LHCN-M2 (cell line): Measurements from ENCODE around the gene ANKDD1B. TPM values are rescaled to one million over a fixed set of nuclear protein-coding genes. Genes with fewer than 3 reads are reported as not detected.
"Not testable (repeated sequence)": the region's sequence is repeated elsewhere in the genome, so short reads cannot be mapped to it uniquely, and the experiment has no call there.

ENCODE experiments used
- DNase-seq: peaks from one replicate; pipeline ENCODE4 v3.0.0-alpha.2; 2012; ENCODE audit warnings: low read depth
- polyA plus RNA-seq: library from polyadenylated mRNA; unstranded; fragments of >200 nt; gene quantifications from one replicate; pipeline ENCODE4 v1.2.1, GENCODE V29; 2012; ENCODE audit warnings: missing spikeins
- total RNA-seq: library from RNA; depleted of rRNA; stranded (reverse); fragments of >200 nt; gene quantifications from 2 replicates; pipeline ENCODE4 v1.2.3, GENCODE V29; 2014; rRNA removed

The ANKDD1B gene
- total RNA-seq, result 0.06 and 0.17 TPM in 2 replicates
- 0.05 TPM for polyA plus RNA-seq

DNA sequence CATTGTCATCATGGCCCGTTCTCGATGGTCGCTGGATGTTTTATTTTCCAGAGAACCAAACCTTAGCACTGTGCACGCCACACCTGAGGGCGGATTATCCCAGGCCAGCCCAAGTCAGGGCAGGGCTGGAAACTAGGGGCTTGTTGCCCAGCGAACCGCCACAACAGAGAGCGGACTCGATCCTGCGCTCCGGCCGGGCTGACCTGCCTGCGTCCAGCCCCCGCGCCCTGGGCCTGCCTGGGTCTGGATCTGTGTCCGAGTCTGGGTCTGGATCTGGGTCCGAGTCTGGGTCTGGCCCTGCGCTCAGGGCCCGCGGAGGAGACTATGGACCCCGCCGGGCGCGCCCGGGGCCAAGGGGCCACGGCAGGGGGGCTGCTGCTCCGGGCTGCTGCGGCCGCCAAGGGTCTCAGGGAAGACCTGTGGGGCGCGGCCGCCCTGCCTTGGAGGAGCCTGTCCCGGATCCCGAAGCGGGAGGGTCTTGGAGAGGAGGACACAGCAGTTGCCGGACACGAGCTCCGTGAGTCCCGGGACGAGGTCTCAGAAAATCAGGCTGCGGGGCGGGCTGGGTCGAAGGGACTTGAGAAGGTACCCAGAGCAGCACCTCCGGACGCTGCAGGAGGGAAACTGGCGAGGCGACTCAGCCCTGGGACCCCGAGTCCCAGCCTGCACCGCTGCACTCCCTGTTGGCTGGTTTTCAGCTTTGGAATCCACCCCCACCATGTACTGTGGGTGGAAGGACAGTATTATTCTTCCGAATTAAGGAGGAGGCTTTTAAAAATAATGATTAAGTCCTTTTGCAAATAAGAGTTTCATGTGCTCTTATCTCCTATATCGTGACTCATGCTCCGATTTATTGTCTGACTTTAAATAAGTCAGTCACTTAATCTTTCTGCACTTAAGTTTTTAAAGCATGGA lies at the start of gene ANKDD1B:
Gene ANKDD1B, plus strand, starts transcription at position 143 of the 915 bp plus-strand sequence. Its CDS starts 182 bp downstream, at position 325.
- DNase-seq, result peak; percentile 24

DNA sequence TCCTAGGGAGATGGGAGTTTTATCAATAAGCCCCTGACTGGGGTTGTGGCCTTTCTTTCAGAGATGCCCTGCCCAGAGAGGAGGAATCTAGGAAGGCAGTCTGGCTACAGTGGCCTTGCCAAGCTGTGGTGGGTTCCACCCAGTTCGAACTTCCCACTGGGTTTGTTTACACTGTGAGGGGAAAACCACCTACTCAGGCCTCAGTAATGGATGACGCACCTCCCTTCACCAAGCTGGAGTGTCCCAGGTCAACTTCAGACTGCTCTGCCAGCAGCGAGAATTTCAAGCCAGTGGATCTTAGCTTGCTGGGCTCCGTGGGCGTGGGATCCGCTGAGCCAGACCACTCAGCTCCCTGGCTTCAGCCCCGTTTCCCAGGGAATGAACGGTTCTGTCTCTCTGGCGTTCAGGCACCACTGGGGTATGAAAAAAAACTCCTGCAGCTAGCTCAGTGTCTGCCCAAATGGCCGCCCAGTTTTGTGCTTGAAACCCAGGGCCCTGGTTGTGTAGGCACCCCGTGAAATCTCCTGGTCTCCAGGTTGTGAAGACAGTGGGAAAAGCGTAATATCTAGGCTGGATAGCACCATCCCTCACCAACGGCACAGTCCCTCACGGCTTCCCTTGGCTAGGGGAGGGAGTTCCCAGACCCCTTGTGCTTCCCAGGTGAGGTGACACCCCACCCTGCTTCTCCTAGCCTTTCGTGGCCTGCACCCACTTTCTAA lies 45.1 kb upstream of the ANKDD1B start:
- not testable (repeated sequence) for DNase-seq

DNA sequence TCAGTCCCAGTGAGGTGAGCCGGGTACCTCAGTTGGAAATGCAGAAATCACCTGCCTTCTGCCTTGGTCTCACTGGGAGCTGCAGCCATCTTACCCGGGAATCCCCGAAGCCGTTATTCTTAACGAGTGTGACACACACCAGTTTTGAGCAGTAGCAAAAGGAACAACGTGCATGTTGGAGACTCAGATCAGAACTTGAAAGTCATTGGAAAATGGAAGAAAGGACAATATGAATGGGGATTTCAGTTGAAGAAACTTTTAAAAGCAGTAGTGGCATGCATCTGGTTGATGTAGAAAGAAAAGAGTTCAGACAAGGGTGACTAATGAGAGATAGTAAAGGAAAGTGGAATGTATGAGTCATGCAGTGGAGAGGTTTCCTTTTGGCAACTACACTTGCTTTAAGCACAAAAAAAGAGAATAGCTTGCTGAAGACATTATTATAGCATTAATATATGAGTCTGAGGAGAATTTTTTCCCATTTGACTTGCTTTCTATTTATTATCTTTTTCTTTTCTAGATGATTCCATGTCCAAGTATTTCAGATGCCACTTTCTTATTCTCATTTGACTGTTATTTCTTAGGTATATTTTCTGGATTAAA lies 44.4 kb upstream of the ANKDD1B start:
- DNase-seq, result peak; percentile 88

DNA sequence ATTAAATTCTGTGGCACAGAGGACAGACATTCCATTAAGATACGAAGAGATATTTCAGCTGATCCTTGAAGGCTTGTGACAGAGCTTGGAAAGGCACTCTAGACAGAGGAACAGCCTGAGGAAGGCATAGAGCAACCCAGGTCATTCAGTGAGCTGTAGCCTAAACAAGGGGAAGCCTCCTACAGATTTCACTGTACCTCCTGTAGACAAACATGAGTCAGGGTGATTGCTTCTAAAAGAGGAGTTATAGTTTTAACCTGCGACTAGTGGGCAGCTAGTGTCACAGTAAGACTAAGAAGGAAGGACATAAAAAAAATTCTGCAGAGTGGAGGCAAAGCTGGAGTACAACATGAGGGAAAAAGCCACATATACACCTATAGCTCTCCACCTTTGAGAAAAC lies 43.5 kb upstream of the ANKDD1B start:
- peak; percentile 33 for DNase-seq

DNA sequence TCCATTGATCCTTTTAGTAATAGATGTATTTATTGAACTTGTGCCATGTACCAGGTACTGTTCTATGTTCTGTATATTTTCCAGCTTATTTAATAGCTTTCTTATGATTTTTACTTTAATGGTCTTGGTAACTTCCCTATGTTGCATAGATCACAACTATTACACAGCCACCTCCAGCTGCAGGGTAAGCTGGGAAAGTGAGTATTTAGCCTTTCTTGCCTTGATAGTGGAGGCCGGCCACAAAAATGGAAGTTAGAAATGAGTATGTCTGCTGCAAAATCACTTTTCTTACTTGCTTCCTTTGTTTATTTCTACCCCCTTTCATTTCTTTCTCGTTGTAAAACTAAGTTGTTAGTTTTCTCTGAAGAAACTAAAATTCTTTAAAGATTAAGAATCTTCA lies 43.1 kb upstream of the ANKDD1B start:
- DNase-seq, result no peak

DNA sequence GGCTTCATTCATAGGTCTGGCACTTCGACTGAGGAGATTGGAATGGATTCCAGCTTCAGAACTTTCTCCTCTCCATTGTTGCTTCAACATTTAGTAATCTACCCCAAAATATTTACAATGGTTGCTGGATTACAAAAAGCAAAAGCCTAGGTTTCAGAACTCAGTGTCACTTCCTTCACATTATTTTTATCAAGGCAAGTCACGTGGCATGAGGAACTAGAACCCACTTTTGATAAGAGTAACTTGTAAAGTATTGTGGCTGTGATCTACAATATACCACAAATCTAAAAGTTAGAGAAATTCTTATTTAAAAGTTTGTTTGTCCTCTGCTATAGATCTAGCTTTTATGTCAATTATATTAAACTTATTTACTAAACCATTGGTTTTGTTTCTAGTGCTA lies 39.7 kb upstream of the ANKDD1B start:
- DNase-seq, result no peak

DNA sequence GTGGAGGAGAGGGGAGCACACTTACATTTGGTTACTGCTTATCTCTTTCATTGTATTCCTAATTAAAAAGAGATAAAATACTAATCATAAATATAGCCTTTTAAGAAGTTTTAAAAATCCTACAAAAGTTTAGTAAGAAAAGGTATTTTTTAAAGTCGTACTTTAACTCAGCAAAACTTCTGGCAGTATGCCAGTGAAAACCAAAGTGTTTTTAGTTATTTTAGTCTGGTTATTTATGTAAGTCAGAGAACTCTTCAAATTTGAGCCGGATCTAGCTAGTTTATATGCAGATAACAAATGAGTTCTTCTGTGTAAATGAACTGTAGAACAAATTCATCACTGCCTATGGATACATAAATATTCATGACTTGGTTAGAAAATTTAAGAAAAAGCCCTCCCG lies 36.5 kb upstream of the ANKDD1B start:
- no peak for DNase-seq

DNA sequence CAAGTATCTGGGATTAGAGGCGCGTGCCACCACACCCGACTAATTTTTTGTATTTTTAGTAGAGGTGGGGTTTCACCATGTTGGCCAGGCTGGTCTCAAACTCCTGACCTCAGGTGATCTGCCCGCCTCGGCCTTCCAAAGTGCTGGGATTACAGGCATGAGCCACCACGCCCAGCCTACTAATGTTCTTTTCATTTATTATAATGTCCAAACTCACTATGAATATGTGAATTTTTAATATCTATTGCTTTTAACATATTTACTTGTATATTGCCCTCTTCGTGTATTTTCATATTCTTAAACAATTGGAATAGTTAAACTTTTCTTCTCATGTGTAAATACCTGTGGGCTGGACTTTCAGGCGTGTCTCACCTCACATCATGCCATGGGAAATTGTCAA lies 33.0 kb upstream of the ANKDD1B start:
- not testable (repeated sequence) for DNase-seq

DNA sequence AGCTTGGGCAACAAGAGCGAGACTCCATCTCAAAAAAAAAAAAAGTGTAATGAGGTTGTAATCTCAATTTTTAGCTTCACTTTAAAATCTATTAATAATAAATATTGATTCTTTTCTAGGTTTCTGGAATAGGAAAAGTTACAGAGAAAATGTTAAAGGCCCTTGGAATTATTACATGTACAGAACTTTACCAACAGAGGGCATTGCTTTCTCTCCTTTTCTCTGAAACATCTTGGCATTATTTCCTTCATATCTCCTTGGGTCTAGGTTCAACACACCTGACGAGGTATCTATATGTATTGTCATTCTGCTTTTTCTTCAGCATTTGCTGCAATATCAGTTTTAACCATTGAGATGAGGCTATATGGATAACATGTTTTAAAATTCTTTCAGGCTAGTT lies 26.6 kb upstream of the ANKDD1B start:
- no peak for DNase-seq

DNA sequence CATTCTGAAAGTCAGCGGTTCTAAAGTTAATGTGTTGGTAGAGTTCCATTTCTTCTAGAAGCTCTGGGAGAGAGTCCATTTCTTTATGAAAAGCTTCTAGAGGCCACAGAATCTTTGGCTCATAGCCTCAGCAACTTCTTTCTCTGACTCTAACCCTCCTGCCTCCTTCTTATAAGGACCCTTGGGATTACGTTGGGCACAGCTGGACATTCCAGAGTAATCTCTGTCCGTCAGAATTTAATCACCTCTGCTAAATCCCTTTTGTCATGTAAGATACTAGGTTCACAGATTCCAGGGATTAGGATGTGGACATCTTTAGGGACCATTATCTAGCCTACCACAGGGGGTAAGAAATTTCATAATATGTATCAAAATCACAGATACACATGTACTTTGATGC lies 22.6 kb upstream of the ANKDD1B start:
- DNase-seq, result peak; percentile 53

DNA sequence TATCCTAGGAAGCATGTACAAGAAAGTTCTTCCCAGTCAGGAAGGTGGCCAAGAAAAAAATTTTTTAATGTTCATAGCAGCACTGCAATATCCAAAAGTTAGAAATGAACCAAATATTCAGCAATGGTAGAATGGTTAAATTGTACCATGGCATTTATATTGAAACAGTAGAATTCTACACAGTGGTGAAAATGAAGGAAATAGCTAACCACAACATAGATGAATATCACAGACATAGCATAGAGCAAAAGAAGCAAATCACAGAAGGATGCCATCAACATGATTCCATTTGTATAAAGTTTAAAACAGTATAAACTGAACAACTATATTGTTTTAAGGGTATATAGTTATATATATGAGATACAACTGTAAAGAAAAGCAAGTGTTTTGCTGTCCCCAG lies 10.7 kb upstream of the ANKDD1B start:
- no peak for DNase-seq

DNA sequence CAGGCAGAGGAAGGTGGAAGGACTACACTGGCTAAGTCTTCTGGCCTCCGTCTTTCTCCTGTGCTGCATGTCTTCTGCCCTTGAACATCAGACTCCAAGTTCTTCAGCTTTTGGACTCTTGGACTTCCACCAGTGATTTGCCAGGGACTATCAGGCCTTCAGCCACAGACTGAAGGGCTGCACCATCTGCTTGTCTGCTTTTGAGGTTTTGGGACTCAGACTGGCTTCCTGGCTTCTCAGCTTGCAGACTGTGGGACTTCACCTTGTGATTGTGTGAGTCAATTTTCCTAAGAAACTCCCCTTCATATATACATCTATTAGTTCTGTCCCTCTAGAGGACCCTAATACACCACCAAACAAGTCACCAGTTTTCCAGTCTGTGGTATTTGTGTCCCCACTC lies 9.7 kb upstream of the ANKDD1B start:
- DNase-seq, result no peak

DNA sequence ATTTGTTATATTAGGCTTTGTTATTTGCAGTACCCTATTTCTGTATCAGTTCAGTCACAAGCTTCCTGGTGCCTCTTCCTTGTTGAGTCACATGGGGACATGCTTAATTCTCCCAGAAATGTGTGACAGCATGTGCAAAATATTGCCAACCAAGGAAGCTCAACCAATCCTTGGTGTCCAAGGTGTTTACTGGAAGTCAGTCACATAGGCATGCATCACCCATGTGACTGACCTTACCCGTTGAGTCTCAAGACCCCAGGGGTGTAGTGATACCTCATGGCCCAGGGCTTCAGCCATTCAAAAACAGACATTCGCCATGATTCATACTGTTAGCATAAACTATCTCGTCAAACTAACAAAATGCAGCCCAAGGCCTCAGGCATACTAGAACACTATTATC lies 9.3 kb upstream of the ANKDD1B start:
- DNase-seq, result no peak

DNA sequence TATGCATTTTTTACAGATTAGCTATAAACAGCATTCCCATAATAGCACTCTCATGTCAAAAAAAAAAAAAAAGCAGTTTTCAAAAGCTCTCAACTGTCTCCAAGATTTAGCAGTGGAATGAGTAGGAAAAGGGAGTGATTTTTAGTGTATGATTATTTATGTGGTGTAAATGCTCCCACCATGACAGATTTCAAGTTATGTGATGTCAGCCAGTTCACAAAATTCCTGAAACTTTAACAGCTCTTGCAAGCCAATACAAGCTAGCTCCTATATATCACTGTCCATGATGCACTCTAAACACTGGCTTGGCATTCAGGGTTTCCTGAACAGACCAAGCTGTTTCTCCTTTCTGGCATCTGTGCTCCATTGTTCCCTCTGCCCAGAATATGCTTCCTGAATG lies 7.9 kb upstream of the ANKDD1B start:
- DNase-seq, result no peak

DNA sequence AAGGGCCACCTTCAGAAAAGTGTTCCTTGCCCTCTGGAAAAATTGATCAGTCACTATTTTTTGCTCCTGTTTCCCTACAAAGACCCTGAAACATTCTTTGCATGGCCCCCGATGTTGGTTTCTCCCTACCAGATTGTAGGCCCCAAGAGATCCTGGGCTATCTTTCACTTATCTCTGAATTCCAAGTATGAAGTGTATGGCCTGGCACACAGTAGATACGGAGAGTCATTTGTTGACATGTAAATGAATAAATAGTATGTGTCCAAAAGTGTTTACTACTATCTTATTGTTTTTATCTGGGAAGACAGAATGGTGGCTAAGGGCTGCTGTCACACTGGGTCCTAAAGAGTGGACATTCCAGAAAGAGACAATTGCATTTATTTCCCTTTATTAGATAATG lies 7.4 kb upstream of the ANKDD1B start:
- DNase-seq, result no peak

DNA sequence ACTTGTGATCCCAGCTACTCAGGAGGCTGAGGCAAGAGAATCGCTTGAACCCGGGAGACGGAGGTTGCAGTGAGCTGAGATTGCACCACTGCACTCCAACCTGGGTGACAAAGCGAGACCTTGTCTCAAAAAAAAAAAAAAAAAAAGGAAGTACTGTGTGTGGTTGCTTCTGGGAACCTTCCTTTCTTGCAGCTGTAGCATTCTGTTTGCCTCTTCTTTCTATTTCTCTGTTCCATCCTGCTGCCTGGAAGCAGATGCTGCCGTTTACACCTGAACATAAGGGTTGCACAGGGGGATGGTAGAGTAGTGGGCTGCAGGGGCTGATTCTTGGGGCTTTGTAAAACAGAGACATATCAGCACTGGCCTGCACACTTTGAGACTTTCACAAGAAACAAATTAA lies 3.9 kb upstream of the ANKDD1B start:
- DNase-seq, result not testable (repeated sequence)

DNA sequence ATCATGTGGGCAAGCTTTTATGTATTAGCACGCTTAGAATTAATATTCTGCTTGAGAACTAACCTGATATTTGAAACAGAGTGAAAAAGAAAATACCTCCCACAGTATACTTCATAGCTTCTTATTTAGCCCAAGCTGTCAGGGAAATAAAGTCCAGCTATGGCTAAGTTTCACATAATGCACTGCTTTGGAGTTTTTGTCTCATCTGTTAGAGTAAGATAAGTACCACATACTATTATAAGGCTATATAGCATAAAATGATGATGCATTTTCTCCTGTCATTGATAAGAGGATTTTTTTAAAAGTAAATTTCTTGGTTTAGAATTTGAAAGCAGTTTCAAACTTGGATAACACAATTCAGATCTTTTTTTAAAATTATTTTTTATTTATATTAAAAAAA lies 2.4 kb upstream of the ANKDD1B start:
- DNase-seq, result no peak

DNA sequence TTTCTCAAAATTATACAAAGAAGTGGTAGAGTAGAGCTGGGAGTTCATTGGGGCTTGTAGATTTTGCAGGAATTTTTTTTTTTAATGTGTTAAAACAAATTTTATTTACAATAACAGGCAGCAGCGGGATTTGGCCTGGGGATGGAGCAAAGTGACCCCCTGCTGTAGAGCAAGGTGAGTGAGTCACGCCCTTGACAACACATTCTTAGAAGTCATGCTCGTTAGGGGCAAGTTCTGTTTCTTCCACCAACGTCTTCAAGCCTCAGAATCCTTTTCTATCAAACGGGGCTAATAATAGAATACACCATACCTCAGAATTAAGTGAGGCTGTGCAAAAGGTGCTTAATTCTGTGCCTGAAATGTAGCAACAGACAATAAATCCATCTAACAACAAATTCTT lies 1.1 kb upstream of the ANKDD1B start:
- no peak for DNase-seq

DNA sequence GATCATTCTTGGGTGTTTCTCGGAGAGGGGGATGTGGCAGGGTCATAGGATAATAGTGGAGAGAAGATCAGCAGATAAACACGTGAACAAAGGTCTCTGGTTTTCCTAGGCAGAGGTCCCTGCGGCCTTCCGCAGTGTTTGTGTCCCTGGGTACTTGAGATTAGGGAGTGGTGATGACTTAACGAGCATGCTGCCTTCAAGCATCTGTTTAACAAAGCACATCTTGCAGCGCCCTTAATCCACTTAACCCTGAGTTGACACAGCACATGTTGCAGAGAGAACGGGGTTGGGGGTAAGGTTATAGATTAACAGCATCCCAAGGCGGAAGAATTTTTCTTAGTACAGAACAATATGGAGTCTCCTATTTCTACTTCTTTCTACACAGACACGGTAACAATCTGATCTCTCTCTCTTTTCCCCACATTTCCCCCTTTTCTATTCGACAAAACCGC lies 368 bp upstream of the ANKDD1B start:
- DNase-seq, result not testable (repeated sequence)

DNA sequence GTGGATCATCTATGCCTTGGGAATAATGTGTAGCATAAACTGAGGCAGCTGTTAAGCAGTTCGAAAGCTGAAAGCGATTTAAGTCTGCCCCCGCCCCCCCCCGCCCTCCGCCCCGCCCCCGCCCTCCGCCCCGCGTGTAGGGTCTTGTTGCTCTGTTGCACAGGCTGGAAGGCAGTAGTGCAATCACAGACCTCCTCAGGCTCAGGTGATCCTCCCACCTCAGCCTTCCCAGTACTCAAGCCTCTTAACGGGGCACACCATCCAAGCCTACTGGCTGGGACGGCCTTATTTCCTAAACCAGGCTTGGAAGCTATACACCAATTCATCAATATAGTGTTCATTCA lies 945 bp downstream of the ANKDD1B start:
- DNase-seq, result no peak

DNA sequence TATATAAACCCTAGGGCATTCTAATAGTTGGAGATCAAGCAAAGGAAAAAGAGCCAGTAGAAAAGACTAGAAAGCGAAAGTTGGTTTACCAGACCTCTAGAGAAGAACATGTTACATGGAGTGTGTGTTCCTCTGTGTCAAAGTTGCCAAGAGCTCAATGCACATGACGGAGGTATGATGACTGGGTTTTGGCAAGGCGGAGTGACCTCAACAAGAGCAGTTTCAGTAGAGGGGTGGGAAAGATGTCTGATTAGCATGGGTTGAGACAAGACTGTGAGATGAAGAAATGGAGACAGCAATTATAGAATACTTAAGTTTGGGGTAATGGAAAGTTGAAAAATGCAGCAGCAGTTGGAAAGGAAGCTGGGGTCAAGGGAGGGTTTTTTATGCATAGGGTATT lies 1.6 kb downstream of the ANKDD1B start:
- DNase-seq, result no peak

DNA sequence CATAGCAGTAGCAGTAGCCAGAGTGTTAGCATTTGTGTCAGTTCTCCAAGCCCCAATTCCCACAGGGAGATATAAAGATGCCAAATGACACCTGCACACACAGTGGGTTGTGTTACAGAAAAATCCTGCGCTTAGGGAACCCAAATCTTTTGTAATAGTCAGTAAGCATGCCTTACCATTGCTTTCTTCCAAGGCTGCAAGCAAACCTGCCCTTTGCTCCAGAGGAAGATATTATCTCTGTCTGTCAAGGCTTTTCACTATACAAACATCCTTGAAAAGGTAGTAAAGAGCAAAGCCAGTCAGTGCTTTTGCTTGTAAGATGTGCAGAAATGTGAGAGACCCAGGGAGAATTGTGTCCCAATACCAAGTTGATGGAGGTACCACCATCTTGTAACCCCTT lies 2.9 kb downstream of the ANKDD1B start:
- DNase-seq, result no peak
